Adrenal gland (tissue), 5 donors: ENCODE data around the gene ICE1.

Experiments used
- CTCF ChIP-seq, 6 experiments: fragments of 450-650 bp in 4 of 6; fragments of 200-600 bp in 2 of 6; sonication (generic) in 1 of 6; IDR thresholded peaks; 1 replicate in 5 of 6; 2 replicates in 1 of 6; pipeline versions ENCODE4 v1.5.1 to v1.8.0; 2016 to 2021; ENCODE audit warnings: antibody characterized with exemption in 6 of 6, mild to moderate bottlenecking in 2 of 6, moderate library complexity in 1 of 6
- POLR2A ChIP-seq, 2 donors: fragments of 450-650 bp; IDR thresholded peaks; one replicate each; pipeline ENCODE4 v1.6.1; 2017; ENCODE audit warnings: antibody characterized with exemption in 2 of 2, mild to moderate bottlenecking in 2 of 2, moderate library complexity in 1 of 2
- donor health status: DM: no; HTN: no; CAD: no.

GRCh38 chr5:5386329-5386728, 36.1 kb upstream of the ICE1 start:
- TF ChIP-seq CTCF (IDR thresholded peaks at IDR 0.05) = no peak
- TF ChIP-seq POLR2A (IDR thresholded peaks at IDR 0.05) = no peak
